ENCODE data around the gene WDCP.
"Not testable (repeated sequence)": the region's sequence is repeated elsewhere in the genome, so short reads cannot be mapped to it uniquely, and the experiment has no call there.

The WDCP gene

DNA sequence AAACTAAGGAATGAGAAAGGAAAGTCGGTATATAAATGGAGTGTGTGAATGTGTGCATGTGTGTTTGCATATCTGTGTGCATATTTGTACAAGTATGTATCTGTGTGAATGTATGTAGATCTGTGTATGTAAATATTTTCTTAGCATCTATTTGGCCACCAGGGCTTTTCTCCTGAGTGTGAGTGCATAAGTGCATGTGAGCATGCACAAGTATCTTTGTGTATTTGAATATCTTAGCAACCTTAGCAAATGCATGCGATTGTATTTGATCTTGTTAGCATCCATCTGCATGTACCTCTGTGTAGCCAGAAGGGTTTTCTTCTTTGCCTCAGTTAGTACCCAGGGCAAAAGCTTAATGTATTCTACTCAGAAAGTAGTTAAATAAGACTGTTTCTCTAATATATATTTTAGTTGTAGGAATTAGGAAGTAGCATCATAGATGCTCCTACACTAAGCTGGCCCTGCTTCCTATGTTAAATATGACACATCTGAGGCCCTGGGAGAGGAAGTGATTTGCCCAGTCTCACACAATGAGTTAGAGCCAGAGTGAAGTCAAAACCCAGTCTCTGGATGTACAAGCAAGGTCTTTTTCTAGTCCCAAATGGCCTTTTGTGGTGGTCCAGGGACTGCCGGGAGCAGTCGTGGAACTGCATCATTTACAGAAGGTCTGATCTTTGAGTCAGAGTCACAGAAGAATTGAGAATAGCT, 11.5 kb upstream of the WDCP start:
- DNase-seq = no peak

DNA sequence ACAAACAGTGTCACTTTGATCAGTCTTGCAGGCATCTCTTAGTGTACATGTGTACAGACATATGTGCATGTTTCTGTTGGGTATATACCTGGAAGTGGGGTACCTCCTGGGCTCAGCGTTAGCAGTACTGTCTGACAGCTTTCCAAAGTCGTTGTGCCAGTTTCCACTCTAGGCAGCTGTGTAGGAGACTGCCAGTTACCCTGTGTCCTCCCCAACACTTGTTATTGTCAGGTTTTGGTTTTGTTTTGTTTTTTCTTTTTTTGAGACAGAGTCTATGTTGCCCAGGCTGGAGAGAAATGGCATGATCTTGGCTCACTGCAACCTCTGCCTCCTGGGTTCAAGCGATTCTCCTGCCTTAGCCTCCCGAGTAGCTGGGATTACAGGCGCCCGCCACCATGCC, 8.6 kb upstream of the WDCP start:
- DNase-seq = no peak

DNA sequence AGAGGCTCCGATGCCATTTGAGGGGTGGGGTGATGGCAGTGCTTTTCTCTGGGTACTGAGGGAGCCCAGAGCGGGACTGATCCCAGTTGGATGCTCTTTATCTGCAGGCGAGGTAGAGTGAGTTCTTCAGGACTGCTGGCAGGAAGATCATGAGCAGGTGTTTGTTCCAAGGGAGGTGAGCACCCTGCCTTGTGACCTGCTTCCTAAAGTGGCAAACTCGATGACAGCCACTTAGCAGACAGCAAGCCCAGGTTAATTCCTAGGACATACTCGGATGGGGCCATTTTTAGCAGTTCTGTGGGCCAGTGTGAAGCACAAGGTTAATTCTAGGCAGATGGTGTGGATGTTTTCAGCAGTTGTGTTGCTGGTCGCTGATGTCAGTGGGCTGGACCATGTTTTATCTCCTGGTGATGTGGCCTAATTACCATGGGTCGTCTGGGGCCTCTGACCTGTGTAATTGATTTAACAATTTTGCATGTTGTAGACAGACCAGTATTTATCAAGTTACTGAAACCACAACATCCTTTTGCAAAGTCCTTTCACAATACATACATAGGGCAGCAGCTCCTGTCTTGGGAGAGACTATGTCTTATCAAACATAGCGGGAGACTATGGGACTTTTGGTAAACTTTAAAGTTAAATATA, 7.3 kb upstream of the WDCP start:
- DNase-seq = no peak

DNA sequence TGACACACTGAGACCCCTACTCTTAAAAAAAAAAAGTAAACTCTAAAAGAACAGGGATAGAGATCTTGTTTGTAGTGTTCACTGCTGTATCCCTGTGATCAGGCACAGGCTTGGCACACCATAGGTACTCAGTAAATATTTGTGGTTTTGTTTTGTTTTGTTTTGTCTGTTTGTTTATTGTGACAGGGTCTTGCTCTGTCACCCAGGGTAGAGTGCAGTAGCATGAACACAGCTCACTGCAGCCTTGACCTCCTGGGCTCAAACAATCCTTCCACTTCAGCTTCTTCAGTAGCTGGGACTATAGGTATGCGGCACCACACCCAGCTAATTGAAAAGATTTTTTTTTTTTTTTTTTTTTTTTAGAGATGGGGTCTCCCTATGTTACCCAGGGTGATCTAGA, 5.8 kb upstream of the WDCP start:
- DNase-seq = no peak

DNA sequence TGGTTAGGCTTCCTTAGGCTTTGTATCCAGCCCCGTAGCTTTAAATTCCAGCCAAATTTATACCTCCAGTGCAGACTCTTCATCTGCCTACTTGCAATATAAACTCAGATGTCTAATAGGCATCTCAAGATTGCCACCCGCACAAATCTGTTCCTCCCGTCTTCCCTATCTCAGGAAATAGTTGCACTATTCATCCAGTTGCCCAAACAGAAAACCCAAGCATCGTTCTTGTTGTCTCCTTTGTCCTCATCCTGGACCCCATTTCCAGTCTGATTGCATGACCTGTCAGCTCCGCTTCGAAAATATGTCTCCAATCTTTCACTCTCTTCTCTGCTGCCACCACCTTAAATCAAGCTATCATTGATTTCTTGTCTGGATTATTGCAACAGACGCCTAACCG, 4.6 kb upstream of the WDCP start:
- no peak for DNase-seq

DNA sequence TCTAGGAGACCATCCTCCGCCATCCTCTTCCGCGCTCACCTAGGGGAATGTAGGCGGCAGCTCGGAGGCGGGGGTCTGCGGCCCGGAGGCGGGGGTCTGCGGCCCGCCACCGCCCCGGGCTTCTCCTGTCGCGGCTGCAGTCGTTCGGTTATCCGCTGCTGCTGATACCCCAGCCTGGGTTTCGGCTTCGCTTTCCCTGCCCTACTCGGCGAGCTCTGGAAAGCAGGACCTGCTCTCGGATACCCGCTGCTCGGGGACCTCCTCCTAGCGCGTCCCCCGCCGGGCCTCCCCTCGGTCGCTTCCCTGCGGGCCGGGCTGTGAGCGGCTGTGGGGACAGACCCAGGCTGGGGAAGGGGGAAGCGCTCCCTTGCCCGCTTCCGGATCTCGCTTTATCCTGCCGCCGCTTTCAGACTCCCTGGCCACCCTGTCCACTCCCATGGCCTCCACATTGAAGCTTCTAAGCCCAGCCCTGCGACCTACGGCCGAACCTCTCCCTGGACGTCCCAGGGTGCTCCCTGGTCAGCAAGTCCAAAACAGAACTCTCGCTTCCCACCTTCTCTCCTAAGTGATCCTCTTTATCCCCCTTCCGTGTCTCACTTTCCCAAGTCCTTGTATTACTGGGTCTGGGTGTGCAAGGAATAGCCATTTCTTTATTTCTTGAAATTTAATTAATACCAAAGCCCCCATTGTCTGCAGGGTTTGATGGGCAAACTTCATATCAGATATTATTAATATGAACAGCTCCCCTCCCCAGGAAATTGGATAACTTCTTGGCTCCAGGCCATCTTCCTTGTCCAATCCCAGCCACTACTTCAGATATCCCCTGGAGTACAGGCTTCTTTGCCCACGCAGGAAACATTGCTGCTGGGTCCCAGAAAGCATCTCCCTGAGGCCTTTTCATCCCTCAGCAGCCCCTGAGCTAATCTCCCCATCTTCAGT, 3.1 kb upstream of the WDCP start:
- DNase-seq = no peak

DNA sequence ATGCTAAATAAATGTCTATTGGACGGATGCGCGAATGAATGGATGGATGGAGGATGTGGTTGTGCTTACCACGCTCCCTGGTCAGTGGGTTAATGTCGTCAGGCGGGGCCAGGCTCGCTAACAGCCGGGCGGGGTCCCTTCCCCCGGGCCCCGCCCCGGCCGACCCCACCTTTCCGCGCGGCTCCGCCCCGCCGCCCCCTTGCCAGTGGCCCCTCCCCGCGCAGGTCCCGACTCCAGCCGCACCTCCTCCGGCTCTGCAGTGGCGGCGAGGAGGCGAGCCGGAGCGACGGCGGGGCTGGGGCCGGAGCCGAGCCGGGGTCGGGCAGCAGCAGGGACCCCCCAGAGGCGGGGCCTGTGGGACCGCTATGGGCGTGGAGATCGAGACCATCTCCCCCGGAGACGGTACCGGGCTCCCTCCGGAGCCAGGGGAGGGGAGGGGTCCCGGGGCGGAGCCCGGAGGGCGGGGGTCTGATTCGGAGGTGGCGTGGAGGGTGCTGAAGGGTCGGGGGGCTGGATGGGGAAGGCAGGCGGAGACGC, 2.4 kb upstream of the WDCP start, which contains the start of gene FKBP1B:
Gene FKBP1B, plus strand, starts transcription at position 257 of the 537 bp plus-strand sequence. Its CDS starts 109 bp downstream, at position 366.
- DNase-seq = peak; percentile 49

DNA sequence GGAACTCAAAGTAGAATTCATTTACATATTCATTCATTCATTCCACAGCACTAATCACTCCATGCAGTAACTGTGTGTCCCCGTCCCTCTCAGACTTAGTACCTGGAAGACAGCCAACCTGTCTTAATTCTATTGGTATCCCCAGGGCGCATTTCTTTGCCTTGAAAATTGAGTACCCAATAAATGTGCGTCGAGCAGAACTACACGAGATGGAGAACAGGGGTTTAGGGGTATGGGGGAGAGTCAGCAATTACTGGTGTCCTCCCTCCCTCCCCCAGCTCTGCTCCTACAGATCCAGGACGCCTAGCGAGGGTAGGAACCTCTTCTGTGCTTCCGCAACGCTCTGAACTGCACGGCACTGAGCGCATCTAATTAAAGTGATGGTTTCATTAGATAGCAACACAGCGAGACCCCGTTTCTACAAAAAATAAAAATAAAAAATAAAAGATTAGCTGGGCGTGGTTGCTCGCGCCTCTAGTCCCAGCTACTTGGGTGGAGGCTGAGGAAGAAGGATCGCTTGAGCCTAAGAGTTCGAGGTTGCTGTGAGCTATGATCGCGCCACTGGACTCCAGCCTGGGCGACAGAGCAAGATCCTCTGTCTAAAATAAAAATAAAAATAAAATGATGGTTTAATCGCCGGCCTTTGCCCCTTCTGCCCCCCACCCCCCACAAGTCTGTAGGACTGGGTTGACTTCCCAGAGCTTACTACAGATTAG, 1.7 kb upstream of the WDCP start:
- DNase-seq = no peak

DNA sequence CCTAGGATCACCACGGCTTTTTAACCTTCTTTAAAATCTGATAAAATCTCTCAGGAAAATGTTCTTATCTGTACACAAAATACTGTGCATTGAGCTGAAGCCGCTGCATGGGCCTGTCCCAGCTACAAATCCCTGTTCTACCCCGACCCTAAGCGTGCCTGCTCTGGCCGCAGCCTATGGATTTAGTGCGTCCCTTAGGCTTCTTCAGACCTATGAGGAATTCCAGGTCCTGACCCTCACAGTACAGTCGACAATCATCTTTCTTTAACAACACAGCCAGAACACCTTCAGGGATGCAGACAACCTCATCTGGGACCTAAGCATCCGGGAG, 477 bp upstream of the WDCP start:
- DNase-seq = no peak

DNA sequence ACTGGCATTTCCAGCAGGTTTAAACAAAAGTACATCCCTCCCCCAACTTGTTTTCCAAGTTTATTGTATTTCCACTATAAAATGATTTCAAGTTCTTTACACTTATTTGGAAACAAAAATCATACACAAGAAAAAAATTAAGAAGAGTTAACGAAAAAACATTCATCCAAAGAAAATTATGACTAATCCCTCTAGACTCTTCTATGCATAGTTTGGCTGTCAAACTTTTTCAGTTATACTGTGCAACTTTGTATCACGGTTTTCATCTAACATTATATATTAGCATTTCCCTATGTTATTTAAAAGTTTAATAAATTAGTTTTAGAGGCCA, 627 bp downstream of the WDCP start:
- DNase-seq = no peak

DNA sequence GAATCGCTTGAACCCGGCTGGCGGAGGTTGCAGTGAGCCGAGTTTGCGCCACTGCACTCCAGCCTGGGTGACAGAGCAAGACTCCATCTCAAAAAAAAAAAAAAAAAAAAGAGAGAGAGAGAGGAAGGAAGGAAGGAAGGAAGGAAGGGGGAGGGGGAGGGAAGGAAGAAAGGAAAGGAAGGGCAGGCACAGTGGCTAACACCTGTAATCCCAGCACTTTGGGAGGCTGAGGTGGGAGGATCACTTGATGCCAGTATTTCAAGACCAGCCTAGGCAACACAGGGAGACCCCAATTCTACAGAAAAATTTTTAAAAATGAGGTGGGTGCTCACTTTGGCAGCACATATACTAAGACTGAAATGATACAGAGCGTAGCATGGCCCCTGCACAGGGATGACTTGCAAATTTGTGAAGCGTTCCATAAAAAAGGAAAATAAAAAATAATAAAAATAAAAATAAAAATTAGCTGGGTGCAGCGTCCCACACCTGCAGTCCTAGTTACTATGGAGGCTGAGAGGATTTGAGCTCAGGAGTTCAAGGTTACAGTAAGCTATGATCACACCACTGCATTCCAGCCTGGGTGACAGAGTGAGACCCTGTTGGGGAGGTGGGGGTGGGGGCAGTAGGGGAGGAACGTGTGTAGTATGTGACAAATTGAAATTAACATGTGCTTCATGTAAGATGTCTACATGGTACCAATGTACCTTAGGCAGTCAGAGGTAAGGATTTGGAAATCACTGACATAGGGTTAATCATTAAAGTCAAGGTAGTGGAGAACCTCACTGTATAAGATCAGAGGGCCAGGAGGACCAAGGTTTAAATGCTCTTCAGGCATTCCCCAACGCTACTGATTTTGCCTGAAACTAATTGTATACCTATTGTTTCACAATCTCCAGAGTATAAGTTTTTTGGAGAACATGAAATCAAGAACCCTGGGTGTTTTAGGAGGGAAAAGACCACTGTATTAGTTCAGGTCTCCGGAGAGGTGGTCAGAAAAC, 1.4 kb downstream of the WDCP start:
- no peak for DNase-seq

DNA sequence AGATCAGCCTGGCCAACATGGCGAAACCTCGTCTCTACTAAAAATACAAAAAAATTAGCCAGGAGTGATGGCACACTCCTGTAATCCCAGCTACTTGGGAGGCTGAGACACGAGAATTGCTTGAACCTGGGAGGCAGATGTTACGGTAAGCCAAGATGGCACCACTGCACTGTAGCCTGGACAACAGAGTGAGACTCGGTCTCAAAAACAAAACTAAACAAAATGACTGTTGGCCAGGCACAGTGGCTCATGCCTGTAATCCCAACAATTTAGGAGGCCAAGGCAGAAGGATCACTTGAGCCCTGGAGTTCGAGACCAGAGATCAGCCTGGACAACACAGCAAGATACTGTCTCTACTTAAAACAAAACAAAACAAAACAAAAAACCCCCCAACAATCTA, 4.1 kb downstream of the WDCP start:
- not testable (repeated sequence) for DNase-seq

DNA sequence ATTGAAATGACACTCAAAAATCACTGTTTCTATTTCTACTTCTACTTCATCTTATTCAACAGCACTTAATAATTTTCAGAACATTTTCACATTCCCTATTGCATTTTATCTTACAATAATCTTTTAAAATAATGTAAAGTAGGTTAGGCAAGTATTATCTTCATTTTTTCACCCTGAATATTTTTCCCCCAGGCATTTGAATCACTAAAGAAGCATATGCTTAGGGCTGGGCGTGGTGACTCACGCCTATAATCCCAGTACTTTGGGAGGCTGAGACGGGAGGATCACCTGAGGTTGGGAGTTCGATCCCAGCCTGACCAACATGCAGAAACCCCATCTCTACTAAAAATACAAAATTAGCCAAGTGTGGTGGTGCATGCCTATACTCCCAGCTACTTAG, 6.7 kb downstream of the WDCP start:
- DNase-seq = no peak

DNA sequence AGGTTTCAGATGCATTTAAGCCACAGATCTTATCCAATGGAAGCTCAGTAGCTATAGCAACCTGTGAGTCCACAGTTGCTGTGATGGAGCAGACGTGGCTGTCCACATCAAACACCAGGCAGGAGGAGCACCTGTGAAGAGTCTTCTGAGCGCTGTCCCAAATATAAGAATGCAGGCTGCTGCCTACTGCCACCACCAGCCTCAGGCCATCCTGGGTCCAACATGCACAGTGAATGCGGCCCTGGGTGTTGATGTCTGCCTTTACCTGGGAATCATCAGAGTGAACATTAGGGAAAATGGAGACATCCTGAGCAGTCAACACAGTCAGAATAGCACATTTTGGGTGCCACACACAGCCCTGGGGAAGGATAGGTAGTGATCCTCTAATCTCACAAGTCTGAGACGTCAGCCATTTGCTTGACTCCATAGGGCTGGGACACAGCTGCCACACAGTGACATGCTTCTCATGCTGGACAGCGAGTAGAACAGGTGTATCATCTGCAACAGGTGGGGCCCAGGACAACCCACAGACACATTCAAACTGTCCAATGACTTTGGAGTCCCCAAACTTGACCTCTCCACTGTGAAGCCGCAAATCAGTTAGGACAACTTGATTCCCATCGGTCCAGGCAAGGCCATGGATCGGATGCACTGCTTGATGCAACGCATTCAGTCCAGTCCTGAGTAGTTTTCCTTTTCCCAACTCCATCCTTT, 8.2 kb downstream of the WDCP start:
- DNase-seq = no peak

DNA sequence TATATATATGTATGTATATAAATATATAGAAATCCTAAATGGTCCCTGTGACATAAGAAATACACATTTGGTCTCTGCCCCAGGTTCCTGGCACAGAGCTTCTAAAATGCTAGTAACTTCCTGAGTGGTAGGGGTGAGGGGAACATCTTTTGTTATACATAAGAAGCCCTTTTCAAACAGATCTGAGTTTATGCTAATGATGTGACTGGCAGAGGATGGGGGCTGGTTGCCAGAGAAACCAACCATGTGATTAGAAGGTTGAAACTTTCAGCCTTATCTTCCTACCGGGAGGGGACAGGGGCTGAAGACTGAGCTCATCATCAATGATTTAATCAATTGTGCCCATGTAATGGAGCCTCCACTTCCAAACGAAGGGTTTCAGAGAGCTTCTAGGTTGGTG, 21.0 kb downstream of the WDCP start:
- no peak for DNase-seq

DNA sequence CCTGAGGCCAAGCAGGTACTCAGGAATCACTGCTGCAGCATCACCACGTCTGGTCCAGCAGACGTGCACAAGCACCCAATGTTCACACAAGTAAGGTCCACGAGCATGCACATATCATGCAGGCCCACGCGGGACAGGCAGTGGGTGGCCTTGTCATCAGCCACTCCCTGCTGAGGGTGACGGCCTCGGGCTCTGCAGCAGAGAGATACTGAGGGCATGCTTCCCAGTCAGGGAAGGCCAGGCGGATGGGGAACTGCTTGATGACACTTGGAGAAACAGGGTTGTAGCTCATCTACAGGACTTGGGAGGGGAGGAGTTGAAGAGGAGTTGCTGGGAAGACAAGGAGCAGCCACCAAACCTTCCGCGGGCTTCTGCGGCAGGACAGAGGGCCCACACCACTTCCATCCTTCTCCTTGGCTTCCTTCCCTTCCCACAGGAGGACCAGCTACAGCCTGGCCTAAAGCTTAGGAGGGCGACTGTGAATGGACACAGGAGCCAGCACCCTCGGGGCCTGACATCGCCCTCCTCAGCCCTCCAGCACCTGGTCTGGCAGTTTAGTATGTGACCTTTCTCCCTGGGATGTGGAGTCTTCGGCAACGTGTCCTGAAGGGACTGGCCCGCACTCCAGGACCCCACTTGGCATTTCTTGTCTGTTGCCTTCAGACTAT, 22.1 kb downstream of the WDCP start:
- DNase-seq = no peak

DNA sequence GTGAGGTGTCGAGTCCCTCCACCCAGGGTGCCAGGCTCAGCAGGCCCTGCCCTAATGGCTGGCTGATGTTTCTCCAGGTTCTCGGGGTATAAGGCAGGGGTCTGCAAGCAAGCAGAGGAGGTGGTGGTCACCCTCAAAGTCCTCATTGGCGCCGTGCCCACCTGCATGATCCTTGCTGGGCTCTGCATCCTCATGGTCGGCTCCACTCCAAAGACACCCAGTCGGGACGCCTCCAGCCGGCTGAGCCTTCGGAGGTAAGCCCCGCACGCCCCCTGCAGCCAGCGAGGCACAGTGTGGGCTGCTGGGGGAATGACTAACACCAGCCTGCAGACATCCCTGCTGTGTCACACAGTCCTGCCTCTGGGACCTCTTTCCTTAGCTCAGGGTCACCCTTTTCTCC, 23.2 kb downstream of the WDCP start:
- no peak for DNase-seq

DNA sequence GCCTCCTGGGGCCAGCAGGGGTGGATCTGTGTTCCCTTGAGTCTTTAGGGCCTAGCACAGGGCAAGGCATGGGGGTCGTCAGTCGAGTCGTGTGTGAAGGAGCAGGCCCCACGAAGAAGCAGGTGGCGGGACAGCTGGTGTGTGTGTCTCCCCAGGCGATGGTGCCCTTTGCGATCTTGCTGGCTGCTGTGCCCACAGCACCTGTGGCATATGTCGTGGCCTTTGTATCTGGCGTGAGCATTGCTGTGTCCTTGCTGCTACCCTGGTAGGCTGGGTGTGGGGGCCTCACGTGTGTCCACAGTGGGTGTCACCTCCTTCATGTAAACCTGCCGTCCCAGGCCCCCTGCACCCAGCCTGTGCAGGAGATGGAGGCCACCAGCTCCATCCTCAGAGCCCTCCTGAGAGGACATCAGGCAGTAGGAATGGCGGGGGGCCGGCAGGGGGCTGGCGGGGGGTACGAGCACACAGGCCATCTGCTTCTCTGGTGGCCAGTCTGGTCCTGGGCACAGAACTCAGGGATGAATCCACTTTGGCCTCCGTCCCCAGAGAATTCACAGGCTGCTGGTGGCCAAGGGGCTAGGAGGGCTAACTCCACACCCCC, 24.1 kb downstream of the WDCP start:
- DNase-seq = no peak

DNA sequence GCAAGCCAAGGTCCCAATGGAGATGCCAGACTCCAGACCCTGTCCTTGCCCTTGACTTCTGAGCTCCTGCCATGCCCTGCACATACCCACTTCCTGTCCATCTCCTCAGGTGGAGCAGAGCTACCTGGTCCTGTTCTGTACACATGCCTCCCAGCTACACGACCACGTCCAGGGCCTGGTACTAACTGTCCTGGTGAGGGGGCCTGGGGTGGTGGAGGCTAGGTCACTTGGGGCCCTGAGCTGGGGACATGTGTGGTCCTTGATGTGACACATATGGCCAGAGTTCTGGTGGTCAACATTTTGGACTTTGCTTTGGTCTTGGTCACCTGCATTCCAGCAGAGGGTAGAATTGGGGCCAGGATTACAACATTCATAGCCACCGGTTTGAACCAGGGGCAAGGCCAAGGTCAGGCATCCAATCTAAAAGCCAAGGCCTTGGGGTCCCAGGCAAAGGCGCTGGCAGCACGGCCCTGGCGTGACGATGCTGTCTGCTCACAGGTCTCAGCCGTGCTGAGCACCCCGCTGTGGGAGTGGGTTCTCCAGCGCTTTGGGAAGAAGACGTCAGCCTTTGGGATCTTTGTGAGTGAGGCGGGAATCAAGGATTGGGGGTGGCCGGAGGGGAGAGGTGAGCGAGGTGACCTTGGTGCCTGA, 24.7 kb downstream of the WDCP start:
- no peak for DNase-seq
